Adrenal gland (tissue), 19 donors: ENCODE results near the gene MBD2. TPM values are rescaled to one million over a fixed set of nuclear protein-coding genes. Genes with fewer than 3 reads are reported as not detected.
A peak's percentile ranks its signal among the peaks of the same experiment; 100 is the strongest.

ENCODE experiments used
- DNase-seq, 7 donors: peaks; one replicate each; pipeline ENCODE4 v3.0.0-alpha.2; 2019 to 2020
- H3K27ac ChIP-seq, 5 donors: fragments of 200-600 bp; sonication (generic) in 4 of 5; 1 replicate in 3 of 5; 2 replicates in 2 of 5; pipeline versions ENCODE4 v1.5.1 to v1.8.0; 2016 to 2020; ENCODE audit warnings: mild to moderate bottlenecking in 1 of 5
- H3K27me3 ChIP-seq: fragments of 200-600 bp; 2 replicates; pipeline ENCODE4 v1.8.0; 2021
- H3K36me3 ChIP-seq, 2 donors: fragments of 200-600 bp; replicated peaks in 1 of 2; 1 replicate in 1 of 2; 2 replicates in 1 of 2; pipeline versions ENCODE4 v1.5.1 to v1.8.0; 2018 to 2022
- H3K4me1 ChIP-seq, 2 donors: fragments of 200-600 bp; replicated peaks in 1 of 2; 1 replicate in 1 of 2; 2 replicates in 1 of 2; pipeline versions ENCODE4 v1.5.1 to v1.8.0; 2018 to 2021
- H3K4me3 ChIP-seq, 4 donors: fragments of 200-600 bp; sonication (generic) in 3 of 4; one replicate each; pipeline ENCODE4 v1.5.1; 2016 to 2018
- H3K9me3 ChIP-seq, 3 donors: fragments of 200-600 bp; sonication (generic) in 1 of 3; replicated peaks in 1 of 3; 1 replicate in 2 of 3; 2 replicates in 1 of 3; pipeline versions ENCODE4 v1.5.1 to v1.8.0; 2016 to 2021
- POLR2A ChIP-seq, 2 donors: fragments of 450-650 bp; IDR thresholded peaks; one replicate each; pipeline ENCODE4 v1.6.1; 2017; ENCODE audit warnings: antibody characterized with exemption in 2 of 2, mild to moderate bottlenecking in 2 of 2, moderate library complexity in 1 of 2
- WGBS, 4 donors: extraction: QIAGEN DNeasy Blood & Tissue Kit in 2 of 4; methylation state at CpG; one replicate each; pipeline versions ENCODE4 v1.1.5 to v1.1.7; 2013 to 2017; 5-methylcytosine and 5-hydroxymethylcytosine counted together
- intact Hi-C, 2 donors: fragments of 100-400 bp; cut with DNase I; formaldehyde crosslinking; loops; one replicate each; pipeline versions ENCODE4 v1.14.1 to v1.15.0; 2022 to 2023
- long read RNA-seq, 10 donors: library from polyadenylated mRNA in 3 of 10; unstranded in 2 of 10; stranded (forward) in 1 of 10; transcript quantifications; one replicate each; pipeline ENCODE4 v2.0.0 and lab custom pipeline, GENCODE V29; 2021 to 2026
- polyA plus RNA-seq, 3 donors: library from polyadenylated mRNA; stranded (reverse); fragments of 200-250 nt in 2 of 3; fragments of 350-450 nt in 1 of 3; fragmentation: Illumina TruSeq in 1 of 3; extraction: RNeasy Lipid Tissue Mini Kit (QIAGEN cat#74804) in 1 of 3; gene quantifications; one replicate each; pipeline ENCODE4 v1.2.3, GENCODE V29; 2013 to 2014
- total RNA-seq, 9 donors: library from RNA; depleted of rRNA in 4 of 9; stranded (reverse); fragments of >200 nt in 4 of 9; fragments of 120-200 nt in 1 of 9; fragmentation: NEBNext Ultra II Directional in 1 of 9; extraction: Animal tissue kit (Norgen Biotek cat#: 25700) in 1 of 9; gene quantifications; one replicate each; pipeline versions ENCODE4 v1.1.0 to v1.2.4, GENCODE V29; 2013 to 2023
- TF ChIP-seq, protein P1 (sequence below), 6 experiments: fragments of 450-650 bp in 4 of 6; fragments of 200-600 bp in 2 of 6; sonication (generic) in 1 of 6; IDR thresholded peaks; 1 replicate in 5 of 6; 2 replicates in 1 of 6; pipeline versions ENCODE4 v1.5.1 to v1.8.0; 2016 to 2021; ENCODE audit warnings: antibody characterized with exemption in 6 of 6, mild to moderate bottlenecking in 2 of 6, moderate library complexity in 1 of 6
- donor health status: healthy with polysubstance abuse.
- donor health status: Bipolar disorder and iron deficiency.
- donor health status: DM: yes; HTN: yes; CAD: no.
- donor health status: DM: no; HTN: no; CAD: no.
- donor health status: DM: no; HTN: no; CAD: no.
- donor health status: DM: yes; HTN: yes; CAD: no.

MBD2 gene, protein sequence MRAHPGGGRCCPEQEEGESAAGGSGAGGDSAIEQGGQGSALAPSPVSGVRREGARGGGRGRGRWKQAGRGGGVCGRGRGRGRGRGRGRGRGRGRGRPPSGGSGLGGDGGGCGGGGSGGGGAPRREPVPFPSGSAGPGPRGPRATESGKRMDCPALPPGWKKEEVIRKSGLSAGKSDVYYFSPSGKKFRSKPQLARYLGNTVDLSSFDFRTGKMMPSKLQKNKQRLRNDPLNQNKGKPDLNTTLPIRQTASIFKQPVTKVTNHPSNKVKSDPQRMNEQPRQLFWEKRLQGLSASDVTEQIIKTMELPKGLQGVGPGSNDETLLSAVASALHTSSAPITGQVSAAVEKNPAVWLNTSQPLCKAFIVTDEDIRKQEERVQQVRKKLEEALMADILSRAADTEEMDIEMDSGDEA
- total RNA-seq, result 10 to 100 TPM; 13.5 to 70.8 (median 27.8) TPM
- 10 to 100 TPM; 27.6 to 51.3 (median 32.4) TPM for polyA plus RNA-seq
- long read RNA-seq, donor 1, full-length matches to known transcripts, result 6 of 6 reads
- long read RNA-seq, donor 1, partial matches to known transcripts, result 0 of 6 reads
- long read RNA-seq, donor 1, other reads (novel, unspliced or antisense), result 0 of 6 reads
- long read RNA-seq, donor 2, full-length matches to known transcripts, result 9 of 9 reads
- long read RNA-seq, donor 2, partial matches to known transcripts, result 0 of 9 reads
- long read RNA-seq, donor 2, other reads (novel, unspliced or antisense), result 0 of 9 reads
- long read RNA-seq, donor 3, full-length matches to known transcripts, result 8 of 8 reads
- long read RNA-seq, donor 3, partial matches to known transcripts, result 0 of 8 reads
- long read RNA-seq, donor 3, other reads (novel, unspliced or antisense), result 0 of 8 reads
- long read RNA-seq, donor 4, result 0 reads
- long read RNA-seq, donor 5, full-length matches to known transcripts, result 114 of 120 reads
- long read RNA-seq, donor 5, partial matches to known transcripts, result 0 of 120 reads
- long read RNA-seq, donor 5, other reads (novel, unspliced or antisense), result 6 of 120 reads
- long read RNA-seq, donor 6, partial matches to known transcripts, result 2 of 3 reads
- long read RNA-seq, donor 6, other reads (novel, unspliced or antisense), result 1 of 3 reads
- long read RNA-seq, donor 7, full-length matches to known transcripts, result 3 of 3 reads
- long read RNA-seq, donor 7, partial matches to known transcripts, result 0 of 3 reads
- long read RNA-seq, donor 7, other reads (novel, unspliced or antisense), result 0 of 3 reads
- long read RNA-seq, donor 8, full-length matches to known transcripts, result 23 of 23 reads
- long read RNA-seq, donor 8, partial matches to known transcripts, result 0 of 23 reads
- long read RNA-seq, donor 8, other reads (novel, unspliced or antisense), result 0 of 23 reads
- long read RNA-seq, donor 9, full-length matches to known transcripts, result 7 of 7 reads
- long read RNA-seq, donor 9, partial matches to known transcripts, result 0 of 7 reads
- long read RNA-seq, donor 9, other reads (novel, unspliced or antisense), result 0 of 7 reads
- long read RNA-seq, donor 10, full-length matches to known transcripts, result 8 of 8 reads
- long read RNA-seq, donor 10, partial matches to known transcripts, result 0 of 8 reads
- long read RNA-seq, donor 10, other reads (novel, unspliced or antisense), result 0 of 8 reads

DNA sequence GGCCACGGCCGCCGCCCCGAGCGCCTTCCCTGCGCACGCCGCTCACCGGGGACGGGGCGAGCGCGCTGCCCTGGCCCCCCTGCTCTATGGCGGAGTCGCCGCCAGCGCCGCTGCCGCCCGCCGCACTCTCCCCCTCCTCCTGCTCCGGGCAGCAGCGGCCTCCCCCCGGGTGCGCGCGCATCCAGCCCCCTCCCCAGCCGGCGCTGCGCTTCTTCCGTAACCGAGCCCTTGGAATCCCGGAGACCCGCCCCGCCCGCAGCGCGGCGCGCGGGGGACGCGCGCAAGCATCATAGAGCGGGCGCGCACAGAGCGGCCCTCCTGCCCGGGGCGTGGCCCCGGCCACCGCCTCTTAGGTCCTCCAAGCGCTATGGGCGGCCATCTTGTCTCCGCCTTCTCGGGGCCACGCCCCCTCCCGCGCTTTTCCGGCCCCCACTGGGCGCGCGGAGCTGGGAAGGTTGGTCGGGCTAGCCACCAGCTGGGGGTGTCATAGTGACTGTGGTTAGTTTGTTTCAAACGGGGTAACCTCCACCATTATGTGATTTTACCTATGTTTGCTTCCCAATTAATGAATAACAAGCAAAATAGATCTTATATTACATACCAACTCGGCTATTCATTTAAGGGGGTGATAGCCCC lies at the start of gene MBD2:
Gene MBD2, minus strand, starts transcription at position 291 of the 636 bp plus-strand sequence. Its CDS starts 110 bp downstream, at position 181.
- DNase-seq, result peak; percentile 93 to 97 (median 94)
- H3K4me1 ChIP-seq, result peaks cover 27 to 40% of the 10 kb centered on the region in 2 donors
- TF ChIP-seq POLR2A (IDR thresholded peaks at IDR 0.05), result peak; percentile 35 to 70
- TF ChIP-seq, protein P1, sequence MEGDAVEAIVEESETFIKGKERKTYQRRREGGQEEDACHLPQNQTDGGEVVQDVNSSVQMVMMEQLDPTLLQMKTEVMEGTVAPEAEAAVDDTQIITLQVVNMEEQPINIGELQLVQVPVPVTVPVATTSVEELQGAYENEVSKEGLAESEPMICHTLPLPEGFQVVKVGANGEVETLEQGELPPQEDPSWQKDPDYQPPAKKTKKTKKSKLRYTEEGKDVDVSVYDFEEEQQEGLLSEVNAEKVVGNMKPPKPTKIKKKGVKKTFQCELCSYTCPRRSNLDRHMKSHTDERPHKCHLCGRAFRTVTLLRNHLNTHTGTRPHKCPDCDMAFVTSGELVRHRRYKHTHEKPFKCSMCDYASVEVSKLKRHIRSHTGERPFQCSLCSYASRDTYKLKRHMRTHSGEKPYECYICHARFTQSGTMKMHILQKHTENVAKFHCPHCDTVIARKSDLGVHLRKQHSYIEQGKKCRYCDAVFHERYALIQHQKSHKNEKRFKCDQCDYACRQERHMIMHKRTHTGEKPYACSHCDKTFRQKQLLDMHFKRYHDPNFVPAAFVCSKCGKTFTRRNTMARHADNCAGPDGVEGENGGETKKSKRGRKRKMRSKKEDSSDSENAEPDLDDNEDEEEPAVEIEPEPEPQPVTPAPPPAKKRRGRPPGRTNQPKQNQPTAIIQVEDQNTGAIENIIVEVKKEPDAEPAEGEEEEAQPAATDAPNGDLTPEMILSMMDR (IDR thresholded peaks at IDR 0.05), result peak in 2 of 6 experiments; percentile 7 to 8
- H3K36me3 ChIP-seq, result no peaks in the 10 kb centered on the region
- no peaks in the 10 kb centered on the region for H3K27me3 ChIP-seq
- intact Hi-C loops, result loop anchor here in 1 of 2 donors (5.0 kb wide), 1 partner anchor 38 kb away; no protein-coding TSS in a partner anchor
- peak within 1 kb of the TSS in 4 of 5 donors; percentile 68 to 97 (median 79) for H3K27ac ChIP-seq
- no peaks in the 10 kb centered on the region for H3K9me3 ChIP-seq
- H3K4me3 ChIP-seq, result peak within 1 kb of the TSS in 3 of 4 donors; percentile 33 to 98 (median 87)
- 0 to 3% (median 1%) methylated on average over 7 to 66 of the region's 66 CpGs for WGBS, 4 donors

DNA sequence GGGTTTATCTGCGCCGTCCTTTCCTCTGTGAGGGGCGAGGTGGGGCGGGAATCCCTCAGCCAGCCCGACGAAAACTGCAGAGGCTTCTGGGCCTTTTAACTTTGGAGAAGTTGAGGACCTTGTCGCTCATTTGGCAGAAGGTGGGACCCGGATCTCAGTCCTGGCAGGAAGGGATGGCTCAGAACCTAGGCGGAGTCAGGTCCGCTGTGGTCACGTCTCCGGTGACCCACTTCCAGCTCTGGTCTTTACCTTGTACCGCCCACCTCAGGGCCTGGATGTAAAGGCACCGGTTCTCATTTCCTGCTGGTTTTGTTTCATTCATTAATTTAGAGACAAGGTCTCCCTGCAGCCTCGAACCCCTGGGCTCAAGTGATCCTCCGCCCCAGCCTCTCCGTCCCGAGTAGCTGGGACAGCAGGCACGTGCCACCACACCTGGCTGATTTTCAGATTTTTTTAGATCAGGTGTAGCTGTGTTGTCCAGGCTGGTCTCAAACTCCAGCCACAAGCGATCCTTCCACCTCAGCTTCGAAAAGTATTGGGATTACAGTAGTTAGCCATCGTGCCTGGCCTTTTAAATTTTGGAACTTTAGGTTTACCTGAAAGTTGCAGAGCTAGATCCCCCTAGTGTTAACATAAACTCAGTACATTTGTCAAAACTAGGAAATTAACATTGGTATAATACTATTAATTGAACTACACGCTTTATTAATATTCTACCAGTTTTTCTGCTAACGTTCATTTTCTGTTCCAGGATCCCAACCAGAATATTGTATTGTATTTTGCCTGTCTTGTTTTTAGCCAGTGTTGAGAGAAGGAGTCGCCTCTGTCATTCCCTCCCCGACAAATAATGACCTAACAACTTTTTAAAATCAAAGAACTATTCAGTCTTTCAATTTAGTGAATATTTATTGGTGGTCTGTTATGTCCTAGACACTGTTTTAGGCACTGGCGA lies 45.7 kb upstream of the MBD2 start:
- Histone ChIP-seq H3K27me3 (no peaks in the 10 kb centered on the region), H3K27ac (peak overlapping the region; percentile 60 to 96 (median 89)), H3K4me3 (peak overlapping the region; percentile 52 to 90 (median 82)), H3K9me3 (no peaks in the 10 kb centered on the region), H3K4me1 (peaks cover 0 to 25% of the 10 kb centered on the region in 2 donors), H3K36me3 (no peaks in the 10 kb centered on the region)
- intact Hi-C loops, result no loop called here
- 9 to 12% (median 10%) methylated on average over 20 to 27 of the region's 27 CpGs for WGBS, 4 donors
- peak; percentile 44 to 82 (median 67) for DNase-seq
- TF ChIP-seq POLR2A (IDR thresholded peaks at IDR 0.05), result no peak
- TF ChIP-seq, protein P1 (IDR thresholded peaks at IDR 0.05), result peak; percentile 26 to 61 (median 48)

DNA sequence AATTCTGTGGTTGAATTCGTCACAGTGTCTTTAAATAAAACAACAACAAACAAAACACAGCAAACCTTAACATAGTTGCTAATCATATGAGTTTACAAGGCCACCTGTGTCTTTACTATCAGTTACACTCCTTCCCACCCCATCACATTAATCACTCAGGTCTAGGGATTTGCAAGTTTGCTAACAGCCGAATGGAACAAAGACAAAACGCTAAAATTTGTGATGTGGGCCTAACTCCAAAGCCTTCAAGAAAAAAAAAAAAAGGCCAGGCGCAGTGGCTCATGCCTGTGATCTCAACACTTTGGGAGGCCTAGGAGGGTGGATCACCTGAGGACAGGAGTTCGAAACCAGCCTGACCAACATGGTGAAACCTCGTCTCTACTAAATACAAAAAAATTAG lies 44.3 kb upstream of the MBD2 start:
- Histone ChIP-seq H3K36me3 (no peaks in the 10 kb centered on the region), H3K4me3 (peak overlapping the region in 2 of 4 donors; percentile 89 to 90), H3K27ac (peak overlapping the region in 4 of 5 donors; percentile 78 to 96 (median 92)), H3K9me3 (no peaks in the 10 kb centered on the region), H3K4me1 (peaks cover 0 to 25% of the 10 kb centered on the region in 2 donors), H3K27me3 (no peaks in the 10 kb centered on the region)
- no peak for DNase-seq
- no peak for TF ChIP-seq POLR2A (IDR thresholded peaks at IDR 0.05)
- TF ChIP-seq, protein P1 (IDR thresholded peaks at IDR 0.05), result no peak
- WGBS, 4 donors, result 47 to 60% (median 56%) methylated on average over 6 of the region's 6 CpGs
- intact Hi-C loops, result no loop called here
